ENCODE data around the gene GRM5.

Gene GRM5

GRCh38 chr11:88655196-88655595 is 410.6 kb downstream of the GRM5 start:
- no peak overlapping the region for H3K4me3 ChIP-seq (replicated peaks; ENCODE audit: low read depth, low read length)
- DNase-seq (ENCODE audit: extremely low read depth, insufficient read length): no peak
- TF ChIP-seq CTCF (IDR thresholded peaks at IDR 0.05; ENCODE audit: insufficient read depth, low read length, poor library complexity, severe bottlenecking): no peak
- H3K27me3 ChIP-seq (replicated peaks; ENCODE audit: control insufficient read depth, insufficient read depth, low read length): no peaks in the 10 kb centered on the region; the same call in 1 of the 2 replicates
- H3K36me3 ChIP-seq (ENCODE audit: control insufficient read depth, insufficient read depth, low read length): no peaks in the 10 kb centered on the region

GRCh38 chr11:88651556-88651955 is 414.2 kb downstream of the GRM5 start:
- Histone ChIP-seq H3K36me3 (ENCODE audit: control insufficient read depth, insufficient read depth, low read length) (no peaks in the 10 kb centered on the region), H3K27me3 (replicated peaks; ENCODE audit: control insufficient read depth, insufficient read depth, low read length) (no peaks in the 10 kb centered on the region), H3K4me3 (replicated peaks; ENCODE audit: low read depth, low read length) (no peak overlapping the region)
- TF ChIP-seq CTCF (IDR thresholded peaks at IDR 0.05; ENCODE audit: insufficient read depth, low read length, poor library complexity, severe bottlenecking): no peak
- DNase-seq (ENCODE audit: extremely low read depth, insufficient read length): no peak

DNA sequence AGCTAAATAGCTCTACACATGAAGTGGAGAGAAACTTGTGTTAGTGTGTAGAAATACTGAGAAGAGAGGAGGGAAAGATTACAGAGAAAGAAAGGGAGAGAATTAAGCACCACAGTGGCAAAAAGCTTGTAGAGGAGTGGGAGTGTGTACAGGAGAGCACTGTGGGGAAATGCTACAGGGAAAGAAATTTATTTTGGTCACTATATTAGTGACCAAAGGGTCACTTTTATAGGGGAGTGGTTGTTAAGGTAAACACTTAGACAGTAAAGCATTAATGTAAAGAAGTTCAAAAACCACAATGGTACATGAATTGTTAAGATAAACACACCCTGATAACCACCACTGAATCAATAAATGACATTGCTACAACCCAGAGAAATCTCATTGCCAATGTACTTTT is 421.1 kb downstream of the GRM5 start:
- TF ChIP-seq CTCF (IDR thresholded peaks at IDR 0.05; ENCODE audit: insufficient read depth, low read length, poor library complexity, severe bottlenecking): no peak
- no peaks in the 10 kb centered on the region for H3K27me3 ChIP-seq (replicated peaks; ENCODE audit: control insufficient read depth, insufficient read depth, low read length)
- no peak overlapping the region for H3K4me3 ChIP-seq (replicated peaks; ENCODE audit: low read depth, low read length)
- no peak for DNase-seq (ENCODE audit: extremely low read depth, insufficient read length)
- H3K36me3 ChIP-seq (ENCODE audit: control insufficient read depth, insufficient read depth, low read length): no peaks in the 10 kb centered on the region

DNA sequence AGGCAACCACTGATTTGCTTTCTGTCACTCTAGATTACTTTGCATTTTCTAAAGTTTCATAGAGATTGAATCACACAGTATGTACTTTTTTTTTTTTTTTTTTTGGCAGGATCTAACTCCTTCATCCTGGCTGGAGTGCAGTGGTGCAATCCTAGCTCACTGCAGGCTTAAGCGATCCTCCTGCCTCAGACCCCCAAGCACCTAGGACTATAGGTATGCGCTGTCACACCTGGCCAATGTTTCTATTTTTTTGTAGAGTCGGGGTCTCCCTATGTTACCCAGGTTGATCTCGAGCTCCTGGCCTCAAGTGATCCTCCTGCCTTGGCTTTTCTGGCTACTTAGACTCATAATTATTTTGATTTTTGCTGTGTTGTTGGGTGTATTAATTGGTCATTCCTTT is 433.6 kb downstream of the GRM5 start:
- TF ChIP-seq CTCF (IDR thresholded peaks at IDR 0.05; ENCODE audit: insufficient read depth, low read length, poor library complexity, severe bottlenecking): no peak
- Histone ChIP-seq H3K4me3 (replicated peaks; ENCODE audit: low read depth, low read length) (no peak overlapping the region), H3K36me3 (ENCODE audit: control insufficient read depth, insufficient read depth, low read length) (no peaks in the 10 kb centered on the region), H3K27me3 (replicated peaks; ENCODE audit: control insufficient read depth, insufficient read depth, low read length) (no peaks in the 10 kb centered on the region; the same call in 1 of the 2 replicates)
- no peak for DNase-seq (ENCODE audit: extremely low read depth, insufficient read length)

DNA sequence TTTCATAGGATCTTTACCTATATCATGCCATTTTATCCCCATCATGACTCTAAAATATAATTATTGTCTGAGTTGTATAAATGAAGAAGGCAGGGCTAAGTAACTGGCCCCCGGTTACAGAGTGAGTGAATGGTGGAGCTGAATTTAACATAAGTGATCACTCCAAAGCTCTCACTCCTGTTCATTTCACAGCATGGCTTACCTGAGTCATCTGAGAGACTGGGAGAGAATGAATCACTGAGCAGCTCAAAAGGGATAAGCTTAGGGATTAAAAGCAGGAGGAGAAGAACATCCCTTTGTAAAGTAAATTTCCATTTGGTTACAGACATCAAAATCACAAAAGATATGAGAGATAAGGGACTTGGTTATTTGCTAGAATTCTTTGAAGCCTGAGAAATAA is 434.3 kb downstream of the GRM5 start:
- no peaks in the 10 kb centered on the region; the same call in 1 of the 2 replicates for H3K27me3 ChIP-seq (replicated peaks; ENCODE audit: control insufficient read depth, insufficient read depth, low read length)
- DNase-seq (ENCODE audit: extremely low read depth, insufficient read length): no peak
- no peak overlapping the region for H3K4me3 ChIP-seq (replicated peaks; ENCODE audit: low read depth, low read length)
- no peaks in the 10 kb centered on the region for H3K36me3 ChIP-seq (ENCODE audit: control insufficient read depth, insufficient read depth, low read length)
- TF ChIP-seq CTCF (IDR thresholded peaks at IDR 0.05; ENCODE audit: insufficient read depth, low read length, poor library complexity, severe bottlenecking): no peak

DNA sequence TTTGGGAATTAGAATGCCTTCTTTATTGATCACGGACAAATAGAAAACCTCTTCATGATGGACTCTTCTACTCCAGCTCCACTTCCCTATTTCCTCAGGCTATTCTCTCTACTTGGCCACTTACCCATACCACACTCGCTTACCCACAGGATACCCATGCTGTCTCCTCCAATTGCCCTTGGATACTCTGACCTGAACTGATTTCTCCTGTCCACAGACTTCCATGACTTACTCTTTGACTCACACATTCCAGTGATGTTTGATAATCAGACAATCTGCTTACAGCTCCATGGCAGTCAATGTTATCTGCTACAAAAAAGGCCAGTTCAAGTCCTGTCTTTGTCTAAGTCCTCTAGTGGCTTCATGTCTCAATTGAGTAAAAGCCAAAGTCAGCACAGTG is 436.3 kb downstream of the GRM5 start:
- DNase-seq (ENCODE audit: extremely low read depth, insufficient read length): no peak

More for the DNA sequence above, 436.3 kb downstream of the GRM5 start:
- Histone ChIP-seq H3K36me3 (ENCODE audit: control insufficient read depth, insufficient read depth, low read length) (no peaks in the 10 kb centered on the region), H3K4me3 (replicated peaks; ENCODE audit: low read depth, low read length) (no peak overlapping the region), H3K27me3 (replicated peaks; ENCODE audit: control insufficient read depth, insufficient read depth, low read length) (no peaks in the 10 kb centered on the region; the same call in 1 of the 2 replicates)
- TF ChIP-seq CTCF (IDR thresholded peaks at IDR 0.05; ENCODE audit: insufficient read depth, low read length, poor library complexity, severe bottlenecking): no peak

All from GM06990 (cell line).